GM23248 (cell line): ENCODE measurements around the gene DSG2.

Source experiments
- EZH2 ChIP-seq: fragments of 200-600 bp; sonication (generic); IDR thresholded peaks from 2 replicates; pipeline ENCODE4 v1.6.1; 2018; ENCODE audit warnings: antibody characterized with exemption, mild to moderate bottlenecking; ENCODE audit not compliant: insufficient read depth, poor library complexity, severe bottlenecking
- EZH2phosphoT487 ChIP-seq: fragments of 200-600 bp; sonication (generic); IDR thresholded peaks from 2 replicates; pipeline ENCODE4 v1.6.1; 2018; ENCODE audit warnings: antibody characterized with exemption, moderate library complexity, mild to moderate bottlenecking, low read depth; ENCODE audit not compliant: insufficient read depth

DNA sequence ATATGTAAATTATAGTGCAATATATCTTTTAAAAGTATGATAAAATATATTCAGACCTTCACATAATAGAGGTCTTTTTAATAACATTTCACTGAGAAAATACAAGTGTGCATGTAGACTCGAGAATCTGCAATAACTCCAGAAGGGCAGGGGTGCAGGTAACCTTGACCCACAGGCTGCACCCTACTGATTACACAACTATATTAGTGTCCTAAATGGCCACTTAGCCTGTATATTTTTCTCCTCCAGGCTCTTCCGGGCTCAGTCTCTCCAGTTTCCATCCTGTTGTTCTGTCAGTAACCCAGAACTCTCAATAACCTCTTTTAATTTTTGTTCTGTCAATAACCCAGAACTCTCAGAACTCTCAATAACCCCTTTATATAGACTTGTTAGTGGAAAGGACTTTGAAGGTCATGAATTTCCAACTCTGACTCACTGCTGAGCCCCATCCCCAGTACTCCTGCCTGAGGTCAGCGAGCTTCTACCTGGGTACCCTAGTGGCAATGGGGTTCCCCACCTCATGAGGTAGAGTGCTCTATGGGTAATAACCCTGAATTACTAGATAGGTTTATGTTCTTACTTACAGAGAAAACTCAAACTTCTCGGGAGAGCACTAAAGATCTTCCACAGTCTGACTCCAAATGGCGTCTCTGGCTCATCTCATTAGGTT lies 85.3 kb downstream of the DSG2 start:
- TF ChIP-seq EZH2phosphoT487 (no peak), EZH2 (no peak)
